ENCODE data around the gene CCDC86. TPM values are rescaled to one million over a fixed set of nuclear protein-coding genes. Genes with fewer than 3 reads are reported as not detected.
A peak's percentile ranks its signal among the peaks of the same experiment; 100 is the strongest.

CCDC86 gene
- polyA plus RNA-seq, 1 of the 3 experiments (the other 2 are of a cell fraction), result 34.7 TPM

DNA sequence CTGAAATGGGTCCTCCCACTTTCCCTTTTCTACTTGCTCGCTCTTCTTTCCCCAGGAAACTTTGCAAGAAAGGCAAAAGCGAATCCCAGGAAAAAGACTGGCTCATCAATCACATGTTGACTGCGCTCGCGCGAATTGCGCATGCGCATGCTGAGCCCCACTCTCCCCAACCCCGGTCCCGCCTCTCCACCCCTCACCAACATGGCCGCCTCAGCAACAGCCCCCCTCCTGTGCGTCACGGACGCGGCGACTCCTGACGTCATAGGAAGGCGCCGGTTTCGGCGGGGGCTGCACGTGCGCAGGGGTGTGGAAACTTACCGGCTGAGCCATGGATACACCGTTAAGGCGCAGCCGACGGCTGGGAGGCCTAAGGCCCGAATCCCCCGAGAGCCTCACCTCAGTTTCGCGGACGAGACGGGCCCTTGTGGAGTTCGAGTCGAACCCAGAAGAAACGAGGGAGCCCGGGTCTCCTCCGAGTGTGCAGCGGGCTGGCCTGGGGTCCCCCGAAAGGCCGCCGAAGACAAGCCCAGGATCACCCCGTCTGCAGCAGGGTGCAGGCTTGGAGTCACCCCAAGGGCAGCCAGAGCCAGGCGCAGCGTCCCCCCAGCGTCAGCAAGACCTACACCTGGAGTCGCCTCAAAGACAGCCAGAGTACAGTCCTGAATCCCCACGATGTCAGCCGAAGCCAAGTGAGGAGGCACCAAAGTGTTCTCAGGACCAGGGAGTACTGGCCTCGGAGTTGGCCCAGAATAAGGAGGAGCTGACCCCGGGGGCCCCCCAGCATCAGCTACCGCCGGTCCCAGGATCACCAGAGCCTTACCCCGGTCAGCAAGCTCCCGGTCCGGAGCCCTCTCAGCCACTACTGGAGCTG, at the start of gene CCDC86 (continued):
- TF ChIP-seq RFX5 (IDR thresholded peaks at IDR 0.05; ENCODE audit: low read length), result no peak
- TF ChIP-seq JUND (IDR thresholded peaks at IDR 0.05), result no peak; the same call in 1 of the 2 replicates
- no peak for TF ChIP-seq GATA2 (CRISPR knock-in tag; IDR thresholded peaks at IDR 0.05)
- TF ChIP-seq, protein P1, sequence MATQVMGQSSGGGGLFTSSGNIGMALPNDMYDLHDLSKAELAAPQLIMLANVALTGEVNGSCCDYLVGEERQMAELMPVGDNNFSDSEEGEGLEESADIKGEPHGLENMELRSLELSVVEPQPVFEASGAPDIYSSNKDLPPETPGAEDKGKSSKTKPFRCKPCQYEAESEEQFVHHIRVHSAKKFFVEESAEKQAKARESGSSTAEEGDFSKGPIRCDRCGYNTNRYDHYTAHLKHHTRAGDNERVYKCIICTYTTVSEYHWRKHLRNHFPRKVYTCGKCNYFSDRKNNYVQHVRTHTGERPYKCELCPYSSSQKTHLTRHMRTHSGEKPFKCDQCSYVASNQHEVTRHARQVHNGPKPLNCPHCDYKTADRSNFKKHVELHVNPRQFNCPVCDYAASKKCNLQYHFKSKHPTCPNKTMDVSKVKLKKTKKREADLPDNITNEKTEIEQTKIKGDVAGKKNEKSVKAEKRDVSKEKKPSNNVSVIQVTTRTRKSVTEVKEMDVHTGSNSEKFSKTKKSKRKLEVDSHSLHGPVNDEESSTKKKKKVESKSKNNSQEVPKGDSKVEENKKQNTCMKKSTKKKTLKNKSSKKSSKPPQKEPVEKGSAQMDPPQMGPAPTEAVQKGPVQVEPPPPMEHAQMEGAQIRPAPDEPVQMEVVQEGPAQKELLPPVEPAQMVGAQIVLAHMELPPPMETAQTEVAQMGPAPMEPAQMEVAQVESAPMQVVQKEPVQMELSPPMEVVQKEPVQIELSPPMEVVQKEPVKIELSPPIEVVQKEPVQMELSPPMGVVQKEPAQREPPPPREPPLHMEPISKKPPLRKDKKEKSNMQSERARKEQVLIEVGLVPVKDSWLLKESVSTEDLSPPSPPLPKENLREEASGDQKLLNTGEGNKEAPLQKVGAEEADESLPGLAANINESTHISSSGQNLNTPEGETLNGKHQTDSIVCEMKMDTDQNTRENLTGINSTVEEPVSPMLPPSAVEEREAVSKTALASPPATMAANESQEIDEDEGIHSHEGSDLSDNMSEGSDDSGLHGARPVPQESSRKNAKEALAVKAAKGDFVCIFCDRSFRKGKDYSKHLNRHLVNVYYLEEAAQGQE (IDR thresholded peaks at IDR 0.05; ENCODE audit: low read depth, low read length), result 0 out of 2 replicates have a peak, but pooled peaks have one; percentile 24
- TF ChIP-seq EP300 (IDR thresholded peaks at IDR 0.05; ENCODE audit: borderline replicate concordance in 1 of 2, low read depth in 1 of 2, low read length in 1 of 2), result 0 out of 4 replicates have a peak, but pooled peaks of 1 of the 2 experiments have one; percentile 14
- peak; percentile 75; the same call in 1 of the 2 replicates for TF ChIP-seq TAF1 (IDR thresholded peaks at IDR 0.05; ENCODE audit: borderline replicate concordance, low read depth, low read length)
- peak; percentile 49 for TF ChIP-seq GABPA (IDR thresholded peaks at IDR 0.05; ENCODE audit: low read depth)
- TF ChIP-seq, protein P2, sequence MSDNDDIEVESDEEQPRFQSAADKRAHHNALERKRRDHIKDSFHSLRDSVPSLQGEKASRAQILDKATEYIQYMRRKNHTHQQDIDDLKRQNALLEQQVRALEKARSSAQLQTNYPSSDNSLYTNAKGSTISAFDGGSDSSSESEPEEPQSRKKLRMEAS (IDR thresholded peaks at IDR 0.05; ENCODE audit: low read depth), result peak; percentile 100
- TF ChIP-seq RXRA (IDR thresholded peaks at IDR 0.05; ENCODE audit: borderline replicate concordance, low read depth), result no peak

DNA sequence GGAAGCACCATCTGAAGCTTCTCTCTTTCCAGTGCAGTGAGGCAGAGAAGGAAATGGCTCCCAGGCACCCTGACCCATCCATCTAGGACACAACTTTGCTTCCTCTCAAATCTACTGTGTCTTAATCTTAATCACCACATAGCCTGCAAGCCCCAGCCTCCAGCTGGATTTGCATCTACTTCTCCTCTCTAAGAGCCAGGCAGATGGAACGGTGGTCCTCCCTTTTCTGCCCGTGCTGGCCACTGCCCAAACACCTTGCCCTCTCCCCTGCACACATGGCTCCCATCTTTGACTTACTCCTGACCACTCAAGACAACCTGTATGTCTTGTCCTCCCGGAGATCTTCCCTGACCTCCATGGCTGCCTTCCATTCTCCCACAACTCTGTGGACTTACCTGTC, 49.4 kb upstream of the CCDC86 start:
- H4K20me1 ChIP-seq (ENCODE audit: insufficient read depth), result no peaks in the 10 kb centered on the region
- no peak overlapping the region for H3K4me3 ChIP-seq (ENCODE audit: low read depth in 2 of 2, low read length in 1 of 2)
- H3K79me2 ChIP-seq (ENCODE audit: insufficient read depth), result no peaks in the 10 kb centered on the region
- H3F3A ChIP-seq (replicated peaks; ENCODE audit: insufficient read depth), result no peaks in the 10 kb centered on the region
- WGBS (ENCODE audit: low lambda C conversion rate), result 3% methylated on average over 3 of the region's 3 CpGs
- no peak overlapping the region for H3K9ac ChIP-seq
- no peaks in the 10 kb centered on the region for H3K36me3 ChIP-seq (replicated peaks in 1 of 2; ENCODE audit: control insufficient read depth in 1 of 2, insufficient read depth in 2 of 2, low read length in 1 of 2)
- POLR2A ChIA-PET, result no interaction called here
- CTCF ChIA-PET, result interaction anchor here (1.5 to 1.8 kb wide), 2 partner anchors 17 to 395 kb away, joined by 4 to 5 read pairs; no protein-coding TSS in a partner anchor
- no peaks in the 10 kb centered on the region for H3K9me3 ChIP-seq
- H2AFZ ChIP-seq (ENCODE audit: low read depth), result no peak overlapping the region
- no peak overlapping the region for H3K4me2 ChIP-seq
- H3K27me3 ChIP-seq (ENCODE audit: insufficient read depth), result peaks cover 9% of the 10 kb centered on the region; the same call in 1 of the 2 replicates
- TF ChIP-seq, protein P3, sequence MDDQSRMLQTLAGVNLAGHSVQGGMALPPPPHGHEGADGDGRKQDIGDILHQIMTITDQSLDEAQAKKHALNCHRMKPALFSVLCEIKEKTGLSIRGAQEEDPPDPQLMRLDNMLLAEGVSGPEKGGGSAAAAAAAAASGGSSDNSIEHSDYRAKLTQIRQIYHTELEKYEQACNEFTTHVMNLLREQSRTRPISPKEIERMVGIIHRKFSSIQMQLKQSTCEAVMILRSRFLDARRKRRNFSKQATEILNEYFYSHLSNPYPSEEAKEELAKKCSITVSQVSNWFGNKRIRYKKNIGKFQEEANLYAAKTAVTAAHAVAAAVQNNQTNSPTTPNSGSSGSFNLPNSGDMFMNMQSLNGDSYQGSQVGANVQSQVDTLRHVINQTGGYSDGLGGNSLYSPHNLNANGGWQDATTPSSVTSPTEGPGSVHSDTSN (IDR thresholded peaks at IDR 0.05), result no peak
- TF ChIP-seq ELF1 (IDR thresholded peaks at IDR 0.05), result no peak
- TF ChIP-seq JUND (IDR thresholded peaks at IDR 0.05), result no peak
- TF ChIP-seq FOXJ3 (CRISPR knock-in tag; IDR thresholded peaks at IDR 0.05), result no peak
- no peak for TF ChIP-seq RXRA (IDR thresholded peaks at IDR 0.05; ENCODE audit: borderline replicate concordance, low read depth)
- no peak for TF ChIP-seq EZH2phosphoT487 (IDR thresholded peaks at IDR 0.05; ENCODE audit: borderline replicate concordance, low read depth)
- TF ChIP-seq FOXM1 (IDR thresholded peaks at IDR 0.05; ENCODE audit: low read depth), result no peak
- TF ChIP-seq YY1 (IDR thresholded peaks at IDR 0.05; ENCODE audit: low read depth), result no peak
- no peak for TF ChIP-seq TCF12 (IDR thresholded peaks at IDR 0.05)
- TF ChIP-seq MEF2A (IDR thresholded peaks at IDR 0.05; ENCODE audit: borderline replicate concordance, low read depth), result no peak
- no peak for TF ChIP-seq RCOR1 (IDR thresholded peaks at IDR 0.05; ENCODE audit: low read length)
- H3K27ac ChIP-seq (ENCODE audit: low read depth in 2 of 2, low read length in 1 of 2), result no peak overlapping the region
- DNase-seq, result no peak
- H3K4me1 ChIP-seq (ENCODE audit: control insufficient read depth in 1 of 2, insufficient read depth in 2 of 2, low read depth in 1 of 2, low read length in 1 of 2), result no peaks in the 10 kb centered on the region
- no peaks in the 10 kb centered on the region for H3K9me2 ChIP-seq

Data from SK-N-SH (cell line).